B cell (primary cell): ENCODE measurements around the gene UPF3A. TPM values are rescaled to one million over a fixed set of nuclear protein-coding genes. Genes with fewer than 3 reads are reported as not detected.

ENCODE experiments used
- ATAC-seq: fragments of 200-7000 bp; cut with Tn5 transposase; one replicate; pipeline ENCODE4 v1.10.0; 2021; ENCODE audit warnings: low read depth, mild to moderate bottlenecking, moderate number of reproducible peaks, moderate library complexity
- CTCF ChIA-PET: fragments of 350-600 bp; sonication (Branson Sonifier 250); formaldehyde crosslinking; loops from one replicate; lab custom pipeline; 2021; ENCODE audit warnings: antibody characterized with exemption, inconsistent platforms; lab: Charles Lee
- POLR2A ChIA-PET: fragments of 350-600 bp; sonication (Branson Sonifier 250); formaldehyde crosslinking; loops from one replicate; lab custom pipeline; 2021; ENCODE audit warnings: antibody characterized with exemption; lab: Charles Lee
- DNase-seq: peaks from one replicate; pipeline ENCODE4 v3.0.0; 2013
- H2AFZ ChIP-seq: 2 replicates; pipeline ENCODE4 v1.6.1; 2012; ENCODE audit warnings: mild to moderate bottlenecking, low read depth, low read length; ENCODE audit not compliant: insufficient read depth, poor library complexity, severe bottlenecking
- H3K27ac ChIP-seq, 2 donors: 1 replicate in 1 of 2; 2 replicates in 1 of 2; pipeline ENCODE4 v1.5.1; 2012 to 2013; ENCODE audit warnings: low read length in 2 of 2, mild to moderate bottlenecking in 2 of 2, moderate library complexity in 1 of 2
- H3K27me3 ChIP-seq, 4 experiments: fragments of 200-600 bp in 1 of 4; sonication (generic) in 1 of 4; replicated peaks in 1 of 4; 1 replicate in 2 of 4; 2 replicates in 2 of 4; pipeline versions ENCODE4 v1.6.1 to v1.7.0; 2013 to 2016; ENCODE audit warnings: low read length in 3 of 4, mild to moderate bottlenecking in 2 of 4, mixed read lengths in 1 of 4, moderate library complexity in 1 of 4; ENCODE audit not compliant: insufficient read depth in 4 of 4, control insufficient read depth in 3 of 4; ENCODE audit errors: control extremely low read depth in 1 of 4
- H3K36me3 ChIP-seq, 2 experiments: replicated peaks in 1 of 2; 1 replicate in 1 of 2; 2 replicates in 1 of 2; pipeline versions ENCODE4 v1.6.1 to v1.7.1; 2013; ENCODE audit warnings: low read length in 1 of 2; ENCODE audit not compliant: insufficient read depth in 2 of 2, control insufficient read depth in 1 of 2; ENCODE audit errors: control extremely low read depth in 1 of 2, extremely low read depth in 1 of 2
- H3K4me1 ChIP-seq, 2 donors: fragments of 200-600 bp in 1 of 2; sonication (generic) in 1 of 2; 1 replicate in 1 of 2; 2 replicates in 1 of 2; pipeline versions ENCODE4 v1.5.1 to v1.6.1; 2013 to 2017; ENCODE audit warnings: low read length in 2 of 2; ENCODE audit not compliant: control insufficient read depth in 2 of 2, insufficient read depth in 2 of 2
- H3K4me2 ChIP-seq: replicated peaks from 2 replicates; pipeline ENCODE3; 2012; ENCODE audit warnings: mild to moderate bottlenecking, low read depth, low read length; ENCODE audit not compliant: poor library complexity, severe bottlenecking
- H3K4me3 ChIP-seq, 5 experiments: fragments of 200-600 bp in 1 of 5; sonication (generic) in 1 of 5; 1 replicate in 3 of 5; 2 replicates in 2 of 5; pipeline versions ENCODE4 v1.5.1 to v1.7.0; 2011 to 2016; ENCODE audit warnings: low read length in 4 of 5, mild to moderate bottlenecking in 4 of 5, low read depth in 2 of 5, control low read depth in 1 of 5, moderate library complexity in 1 of 5; ENCODE audit not compliant: insufficient read depth in 1 of 5; ENCODE audit errors: control extremely low read depth in 1 of 5, extremely low read depth in 1 of 5
- H3K79me2 ChIP-seq: fragments of 200-600 bp; sonication (generic); one replicate; pipeline ENCODE4 v1.6.0; 2016; ENCODE audit warnings: low read length; ENCODE audit not compliant: control insufficient read depth, insufficient read depth
- H3K9ac ChIP-seq: fragments of 200-600 bp; sonication (generic); 2 replicates; pipeline ENCODE4 v1.6.1; 2017; ENCODE audit warnings: mild to moderate bottlenecking, low read length, moderate library complexity
- H3K9me3 ChIP-seq, 3 donors: one replicate each; pipeline versions ENCODE4 v1.6.1 to v1.7.1; 2013; ENCODE audit warnings: low read length in 2 of 3; ENCODE audit not compliant: control insufficient read depth in 2 of 3, insufficient read depth in 1 of 3; ENCODE audit errors: control extremely low read depth in 1 of 3
- H4K20me1 ChIP-seq: 2 replicates; pipeline ENCODE4 v1.6.0; 2012; ENCODE audit warnings: mild to moderate bottlenecking, low read length; ENCODE audit not compliant: insufficient read depth, control insufficient read depth, poor library complexity, severe bottlenecking
- H3K27ac Mint-ChIP-seq: one replicate; pipeline ENCODE4 v1.8.0; 2021; ENCODE audit warnings: mixed read lengths
- H3K27me3 Mint-ChIP-seq: one replicate; pipeline ENCODE4 v1.8.0; 2021; ENCODE audit warnings: mixed read lengths
- H3K4me1 Mint-ChIP-seq: one replicate; pipeline ENCODE4 v1.8.0; 2021; ENCODE audit warnings: mixed read lengths
- H3K4me3 Mint-ChIP-seq: one replicate; pipeline ENCODE4 v1.8.0; 2021; ENCODE audit warnings: mixed read lengths
- H3K9me3 Mint-ChIP-seq: one replicate; pipeline ENCODE4 v1.8.0; 2022; ENCODE audit warnings: mixed read lengths; ENCODE audit not compliant: insufficient read depth
- EZH2 ChIP-seq: IDR thresholded peaks from 2 replicates; pipeline ENCODE4 v1.6.1; 2012; ENCODE audit warnings: borderline replicate concordance, low read depth, mild to moderate bottlenecking, moderate library complexity, low read length; ENCODE audit not compliant: insufficient read depth, poor library complexity, severe bottlenecking
- WGBS: methylation state at CpG from one replicate; pipeline ENCODE4 v1.1.5; 2013; ENCODE audit warnings: missing lambda C conversion rate; ENCODE audit not compliant: insufficient coverage; 5-methylcytosine and 5-hydroxymethylcytosine counted together
- intact Hi-C: fragments of 100-400 bp; cut with micrococcal nuclease; formaldehyde crosslinking; loops from one replicate; pipeline ENCODE4 v1.10.0; 2022
- polyA plus RNA-seq: library from polyadenylated mRNA; depleted of rRNA; stranded (reverse); fragments of >200 nt; gene quantifications from 2 replicates; pipeline ENCODE4 v1.2.3, GENCODE V29; 2012
- total RNA-seq, 2 donors: library from RNA; stranded (reverse); fragments of 120-200 nt in 1 of 2; gene quantifications; 1 replicate in 1 of 2; 2 replicates in 1 of 2; pipeline versions ENCODE4 v1.2.3 to v1.2.4, GENCODE V29; 2013 to 2022
- TF ChIP-seq, protein P1 (sequence below): fragments of 200-600 bp; IDR thresholded peaks from one replicate; pipeline ENCODE4 v1.8.0; 2022; ENCODE audit warnings: antibody characterized with exemption, mild to moderate bottlenecking

The UPF3A gene
- total and polyA plus RNA-seq, 2 donors (not counting 1 experiment from before 2014, with no cell fraction given): 72.9 to 109 TPM

DNA sequence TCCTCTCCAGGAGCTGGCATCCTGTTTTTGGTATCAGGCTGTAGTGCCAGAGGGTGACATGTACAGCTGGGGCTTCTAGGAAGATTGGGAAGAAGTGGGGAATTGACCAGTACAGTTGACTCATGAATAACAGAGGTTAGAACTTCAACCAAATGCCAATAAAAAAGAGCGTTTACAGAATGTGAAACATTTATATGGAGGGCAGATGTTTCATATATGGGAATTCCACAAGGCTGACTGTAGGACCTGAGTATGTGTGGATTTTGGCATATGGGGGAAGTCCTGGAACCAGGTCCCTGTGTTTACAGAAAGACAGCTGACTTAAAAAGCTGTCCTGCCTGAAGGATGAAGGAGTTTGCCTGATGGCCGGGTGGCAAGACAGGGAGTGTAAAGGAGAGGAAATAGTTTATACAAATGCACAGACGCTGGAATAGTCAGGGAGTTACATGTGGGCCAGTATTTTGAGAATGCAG is 38.1 kb downstream of the UPF3A start:
- ATAC-seq (no peak), DNase-seq (no peak)
- POLR2A ChIA-PET: no interaction called here
- 100% methylated on average over 1 of the region's 3 CpGs for WGBS
- no peaks in the 10 kb centered on the region for H3K9me3 Mint-ChIP-seq
- H3K27me3 ChIP-seq: no peaks in the 10 kb centered on the region
- H3K36me3 ChIP-seq: peaks cover 1 to 48% of the 10 kb centered on the region in 2 experiments
- H3K4me2 ChIP-seq: no peak overlapping the region
- H4K20me1 ChIP-seq: peaks cover 54% of the 10 kb centered on the region
- H3K9ac ChIP-seq: no peak overlapping the region
- CTCF ChIA-PET: interaction anchor here (1.5 kb wide), 1 partner anchor 8 kb away, joined by 4 read pairs; no protein-coding TSS in a partner anchor
- no peaks in the 10 kb centered on the region for H3K9me3 ChIP-seq
- H3K27me3 Mint-ChIP-seq: no peaks in the 10 kb centered on the region
- peaks cover 15 to 27% of the 10 kb centered on the region in 2 donors for H3K4me1 ChIP-seq
- TF ChIP-seq EZH2: no peak
- H3K4me1 Mint-ChIP-seq: peaks cover 42% of the 10 kb centered on the region
- peaks cover 63% of the 10 kb centered on the region for H3K79me2 ChIP-seq
- peak overlapping the region; percentile 16 for H3K27ac Mint-ChIP-seq
- no peak overlapping the region for H3K4me3 Mint-ChIP-seq
- intact Hi-C loops: no loop called here
- peak overlapping the region in 1 of 2 donors; percentile 28 for H3K27ac ChIP-seq
- no peak overlapping the region for H3K4me3 ChIP-seq
- no peak overlapping the region for H2AFZ ChIP-seq

DNA sequence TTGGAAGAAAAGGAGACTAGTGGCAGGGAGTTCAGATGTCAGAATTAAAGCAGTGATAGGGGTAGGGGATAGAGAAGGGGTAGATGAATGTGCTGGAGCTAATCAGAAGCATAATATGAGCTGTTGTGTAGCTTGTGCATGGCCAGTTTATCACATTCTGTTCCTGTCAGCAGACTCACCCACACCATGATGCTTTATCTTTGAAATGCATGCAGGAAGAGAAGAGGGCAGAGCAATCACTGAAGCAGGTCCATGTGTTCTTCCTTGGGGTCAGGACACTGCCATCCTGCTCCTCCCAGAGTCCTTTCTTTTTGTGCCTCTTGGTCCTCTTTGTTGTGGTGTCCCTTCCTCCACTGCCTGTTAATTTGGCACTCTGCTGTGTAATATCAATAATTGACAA is 38.7 kb downstream of the UPF3A start:
- intact Hi-C loops: no loop called here
- no peak for ATAC-seq

More for the DNA sequence above, 38.7 kb downstream of the UPF3A start:
- Mint-ChIP-seq H3K9me3 (no peaks in the 10 kb centered on the region), H3K4me1 (peaks cover 37% of the 10 kb centered on the region), H3K27ac (peak overlapping the region; percentile 41), H3K4me3 (no peak overlapping the region), H3K27me3 (no peaks in the 10 kb centered on the region)
- H3K9ac ChIP-seq: no peak overlapping the region
- no peaks in the 10 kb centered on the region for H3K27me3 ChIP-seq
- CTCF ChIA-PET: interaction anchor here (1.5 kb wide), 1 partner anchor 8 kb away, joined by 4 read pairs; no protein-coding TSS in a partner anchor
- no peak overlapping the region for H3K4me3 ChIP-seq
- H3K27ac ChIP-seq: peak overlapping the region in 1 of 2 donors; percentile 28
- H3K79me2 ChIP-seq: peaks cover 65% of the 10 kb centered on the region
- peaks cover 11 to 25% of the 10 kb centered on the region in 2 donors for H3K4me1 ChIP-seq
- no peaks in the 10 kb centered on the region for H3K9me3 ChIP-seq
- H3K36me3 ChIP-seq: peaks cover 1 to 54% of the 10 kb centered on the region in 2 experiments
- POLR2A ChIA-PET: no interaction called here
- no peak for TF ChIP-seq EZH2
- TF ChIP-seq, protein P1, sequence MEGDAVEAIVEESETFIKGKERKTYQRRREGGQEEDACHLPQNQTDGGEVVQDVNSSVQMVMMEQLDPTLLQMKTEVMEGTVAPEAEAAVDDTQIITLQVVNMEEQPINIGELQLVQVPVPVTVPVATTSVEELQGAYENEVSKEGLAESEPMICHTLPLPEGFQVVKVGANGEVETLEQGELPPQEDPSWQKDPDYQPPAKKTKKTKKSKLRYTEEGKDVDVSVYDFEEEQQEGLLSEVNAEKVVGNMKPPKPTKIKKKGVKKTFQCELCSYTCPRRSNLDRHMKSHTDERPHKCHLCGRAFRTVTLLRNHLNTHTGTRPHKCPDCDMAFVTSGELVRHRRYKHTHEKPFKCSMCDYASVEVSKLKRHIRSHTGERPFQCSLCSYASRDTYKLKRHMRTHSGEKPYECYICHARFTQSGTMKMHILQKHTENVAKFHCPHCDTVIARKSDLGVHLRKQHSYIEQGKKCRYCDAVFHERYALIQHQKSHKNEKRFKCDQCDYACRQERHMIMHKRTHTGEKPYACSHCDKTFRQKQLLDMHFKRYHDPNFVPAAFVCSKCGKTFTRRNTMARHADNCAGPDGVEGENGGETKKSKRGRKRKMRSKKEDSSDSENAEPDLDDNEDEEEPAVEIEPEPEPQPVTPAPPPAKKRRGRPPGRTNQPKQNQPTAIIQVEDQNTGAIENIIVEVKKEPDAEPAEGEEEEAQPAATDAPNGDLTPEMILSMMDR: no peak
- H3K4me2 ChIP-seq: no peak overlapping the region
- H2AFZ ChIP-seq: no peak overlapping the region
- H4K20me1 ChIP-seq: peaks cover 56% of the 10 kb centered on the region
- no peak for DNase-seq
